ENCODE measurements around the gene SPACA4. TPM values are rescaled to one million over a fixed set of nuclear protein-coding genes. Genes with fewer than 3 reads are reported as not detected.
A peak's percentile ranks its signal among the peaks of the same experiment; 100 is the strongest.

SPACA4 gene
- total and polyA plus RNA-seq, 9 of the 15 experiments (the other 6 are each of a cell fraction or from before 2014, with no cell fraction given), result not detected

GRCh38 chr19:48641850-48642249, 35.3 kb downstream of the SPACA4 start:
- Histone ChIP-seq H3K9ac (ENCODE audit: insufficient read depth in 1 of 2, low read depth in 2 of 2, low read length in 2 of 2) (no peak overlapping the region), H3K9me1 (ENCODE audit: control insufficient read depth, insufficient read depth, low read length) (no peaks in the 10 kb centered on the region), H3K27me3 (ENCODE audit: control insufficient read depth in 2 of 2, insufficient read depth in 2 of 2, low read length in 2 of 2) (no peaks in the 10 kb centered on the region), H4K20me1 (replicated peaks; ENCODE audit: control insufficient read depth, insufficient read depth, low read length) (0 out of 2 replicates have a peak, but pooled peaks cover 4% of the 10 kb centered on the region), H3K27ac (ENCODE audit: extremely low read depth, low read depth, low read length) (no peak overlapping the region), H3K4me3 (no peak overlapping the region), H3K4me2 (ENCODE audit: insufficient read depth, low read length) (no peak overlapping the region), H3K4me1 (replicated peaks in 1 of 2; ENCODE audit: control insufficient read depth in 2 of 2, insufficient read depth in 2 of 2, low read length in 2 of 2) (peaks cover 29 to 55% of the 10 kb centered on the region in 2 experiments), H3K36me3 (ENCODE audit: control insufficient read depth, insufficient read depth, low read length) (no peaks in the 10 kb centered on the region), H2AFZ (ENCODE audit: low read depth, low read length) (no peak overlapping the region), H3K9me3 (replicated peaks; ENCODE audit: control insufficient read depth, insufficient read depth, low read depth, low read length) (no peaks in the 10 kb centered on the region), H3K79me2 (ENCODE audit: control insufficient read depth, insufficient read depth, low read length) (peaks cover 18% of the 10 kb centered on the region; the same call in 2 of the 3 replicates)
- ATAC-seq (no peak), DNase-seq (ENCODE audit: extremely low read depth in 1 of 4, low spot score in 3 of 4) (no peak), FAIRE-seq (no peak)
- in situ Hi-C loops (cut with MboI), result loop anchor here (5.0 to 10.0 kb wide), 2 partner anchors 195 to 333 kb away; partner anchors contain the start of gene HSD17B14
- WGBS (ENCODE audit: insufficient coverage, low coverage, missing lambda C conversion rate), result 93% methylated on average over 2 of the region's 2 CpGs
- CTCF ChIA-PET (ENCODE audit: low intra/inter-chr PET ratio), result no interaction called here
- TF ChIP-seq, protein P1, sequence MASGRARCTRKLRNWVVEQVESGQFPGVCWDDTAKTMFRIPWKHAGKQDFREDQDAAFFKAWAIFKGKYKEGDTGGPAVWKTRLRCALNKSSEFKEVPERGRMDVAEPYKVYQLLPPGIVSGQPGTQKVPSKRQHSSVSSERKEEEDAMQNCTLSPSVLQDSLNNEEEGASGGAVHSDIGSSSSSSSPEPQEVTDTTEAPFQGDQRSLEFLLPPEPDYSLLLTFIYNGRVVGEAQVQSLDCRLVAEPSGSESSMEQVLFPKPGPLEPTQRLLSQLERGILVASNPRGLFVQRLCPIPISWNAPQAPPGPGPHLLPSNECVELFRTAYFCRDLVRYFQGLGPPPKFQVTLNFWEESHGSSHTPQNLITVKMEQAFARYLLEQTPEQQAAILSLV (tag; IDR thresholded peaks at IDR 0.05), result no peak
- 0 out of 2 replicates have a peak, but pooled peaks have one; percentile 37 for TF ChIP-seq SMARCA5 (IDR thresholded peaks at IDR 0.05)
- peak; percentile 82 for TF ChIP-seq BCOR (IDR thresholded peaks at IDR 0.05)
- peak; percentile 41 to 63; a peak in 3 of 4 replicates for TF ChIP-seq KDM1A (IDR thresholded peaks at IDR 0.05)
- TF ChIP-seq STAG1 (CRISPR knock-in tag; IDR thresholded peaks at IDR 0.05; ENCODE audit: borderline replicate concordance), result no peak
- no peak for TF ChIP-seq ELF2 (CRISPR knock-in tag; IDR thresholded peaks at IDR 0.05)
- 0 out of 2 replicates have a peak, but pooled peaks have one; percentile 25 for TF ChIP-seq HDAC2 (IDR thresholded peaks at IDR 0.05)
- TF ChIP-seq ZFP1 (CRISPR knock-in tag; IDR thresholded peaks at IDR 0.05), result no peak
- TF ChIP-seq ZBTB8A (IDR thresholded peaks at IDR 0.05; ENCODE audit: partially characterized antibody), result no peak
- no peak for TF ChIP-seq ARID2 (IDR thresholded peaks at IDR 0.05)
- no peak for TF ChIP-seq KDM4B (IDR thresholded peaks at IDR 0.05; ENCODE audit: borderline replicate concordance in 2 of 2, low read depth in 1 of 2)
- no peak for TF ChIP-seq ATF4 (CRISPR knock-in tag; IDR thresholded peaks at IDR 0.05)
- TF ChIP-seq, protein P2, sequence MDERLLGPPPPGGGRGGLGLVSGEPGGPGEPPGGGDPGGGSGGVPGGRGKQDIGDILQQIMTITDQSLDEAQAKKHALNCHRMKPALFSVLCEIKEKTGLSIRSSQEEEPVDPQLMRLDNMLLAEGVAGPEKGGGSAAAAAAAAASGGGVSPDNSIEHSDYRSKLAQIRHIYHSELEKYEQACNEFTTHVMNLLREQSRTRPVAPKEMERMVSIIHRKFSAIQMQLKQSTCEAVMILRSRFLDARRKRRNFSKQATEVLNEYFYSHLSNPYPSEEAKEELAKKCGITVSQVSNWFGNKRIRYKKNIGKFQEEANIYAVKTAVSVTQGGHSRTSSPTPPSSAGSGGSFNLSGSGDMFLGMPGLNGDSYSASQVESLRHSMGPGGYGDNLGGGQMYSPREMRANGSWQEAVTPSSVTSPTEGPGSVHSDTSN (CRISPR knock-in tag; IDR thresholded peaks at IDR 0.05; ENCODE audit: low read depth), result no peak
- TF ChIP-seq, protein P2 (tag; conservative IDR thresholded peaks at IDR 0.05; ENCODE audit: low read depth), result no peak
- no peak for TF ChIP-seq BRD4 (IDR thresholded peaks at IDR 0.05)
- peak; percentile 69 for TF ChIP-seq RBM25 (IDR thresholded peaks at IDR 0.05; ENCODE audit: low read depth, low read length, severe bottlenecking)
- TF ChIP-seq POLR2H (tag; IDR thresholded peaks at IDR 0.05; ENCODE audit: low read depth), result no peak
- intact Hi-C loops (cut with micrococcal nuclease), result no loop called here
- no TSS peak for BruUV-seq (replicated peaks)
- POLR2A ChIA-PET, result interaction anchor here (0.8 to 1.1 kb wide), 2 partner anchors 34 to 342 kb away, joined by 3 read pairs; no protein-coding TSS in a partner anchor
